HG03378 (cell line): ENCODE data around the gene RALGPS1.

Experiments used
- ATAC-seq: cut with Tn5 transposase; IDR thresholded peaks from one replicate; pipeline ENCODE4 v1.9.1; 2021; ENCODE audit warnings: mild to moderate bottlenecking, moderate library complexity; ENCODE audit not compliant: unreplicated experiment

Gene RALGPS1

GRCh38 chr9:126953041-126953809 lies 38.6 kb downstream of the RALGPS1 start:
- no peak for ATAC-seq

- no peak for ATAC-seq
Measured at GRCh38 chr9:126955811-126956210, 41.2 kb downstream of the RALGPS1 start.

DNA sequence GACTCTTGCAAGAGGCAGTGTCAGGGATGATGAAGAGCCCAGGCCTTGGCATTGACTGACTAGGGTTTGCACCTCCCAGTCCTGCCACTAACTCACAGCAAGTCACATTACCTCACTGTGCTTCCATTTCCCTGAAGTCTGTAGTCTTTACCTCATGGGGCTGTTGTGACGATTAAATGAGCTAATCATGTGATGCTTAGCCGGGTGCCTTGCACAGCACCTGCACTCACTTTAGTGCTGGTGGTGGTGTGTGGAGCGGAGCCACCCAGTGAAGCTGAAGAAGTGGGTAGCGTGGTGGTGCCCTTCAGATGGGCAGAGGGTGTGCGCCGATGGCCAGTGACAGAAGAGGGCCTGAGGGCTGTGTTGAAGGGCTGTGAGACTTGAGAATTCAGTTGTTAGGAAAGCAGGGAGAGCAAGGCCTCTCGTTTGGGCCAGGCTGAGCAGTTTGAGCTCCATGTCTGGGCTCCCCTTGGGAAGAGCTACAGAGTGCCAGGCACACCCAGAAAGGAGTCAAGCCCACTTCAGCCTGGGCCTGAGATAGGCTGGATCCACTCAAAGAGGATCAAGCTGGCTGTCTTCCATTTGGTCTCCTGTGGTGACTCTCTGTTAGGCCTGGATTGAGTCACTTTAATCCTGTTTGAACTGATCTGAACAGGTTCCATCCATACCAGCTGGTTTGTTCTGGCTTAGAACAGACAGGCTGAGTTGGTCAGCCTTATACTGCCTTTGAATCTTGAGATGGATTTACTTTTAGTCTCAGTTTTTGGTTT lies 42.5 kb downstream of the RALGPS1 start:
- no peak for ATAC-seq

- ATAC-seq = no peak
Measured at GRCh38 chr9:126957687-126958053, 43.1 kb downstream of the RALGPS1 start.

- ATAC-seq = no peak
Measured at GRCh38 chr9:126959336-126959735, 44.8 kb downstream of the RALGPS1 start.

- no peak for ATAC-seq
Measured at GRCh38 chr9:126959917-126960316, 45.3 kb downstream of the RALGPS1 start.

- ATAC-seq = no peak
Measured at GRCh38 chr9:126962336-126962735, 47.8 kb downstream of the RALGPS1 start.

- ATAC-seq = no peak
Measured at GRCh38 chr9:126965077-126965476, 50.5 kb downstream of the RALGPS1 start.

DNA sequence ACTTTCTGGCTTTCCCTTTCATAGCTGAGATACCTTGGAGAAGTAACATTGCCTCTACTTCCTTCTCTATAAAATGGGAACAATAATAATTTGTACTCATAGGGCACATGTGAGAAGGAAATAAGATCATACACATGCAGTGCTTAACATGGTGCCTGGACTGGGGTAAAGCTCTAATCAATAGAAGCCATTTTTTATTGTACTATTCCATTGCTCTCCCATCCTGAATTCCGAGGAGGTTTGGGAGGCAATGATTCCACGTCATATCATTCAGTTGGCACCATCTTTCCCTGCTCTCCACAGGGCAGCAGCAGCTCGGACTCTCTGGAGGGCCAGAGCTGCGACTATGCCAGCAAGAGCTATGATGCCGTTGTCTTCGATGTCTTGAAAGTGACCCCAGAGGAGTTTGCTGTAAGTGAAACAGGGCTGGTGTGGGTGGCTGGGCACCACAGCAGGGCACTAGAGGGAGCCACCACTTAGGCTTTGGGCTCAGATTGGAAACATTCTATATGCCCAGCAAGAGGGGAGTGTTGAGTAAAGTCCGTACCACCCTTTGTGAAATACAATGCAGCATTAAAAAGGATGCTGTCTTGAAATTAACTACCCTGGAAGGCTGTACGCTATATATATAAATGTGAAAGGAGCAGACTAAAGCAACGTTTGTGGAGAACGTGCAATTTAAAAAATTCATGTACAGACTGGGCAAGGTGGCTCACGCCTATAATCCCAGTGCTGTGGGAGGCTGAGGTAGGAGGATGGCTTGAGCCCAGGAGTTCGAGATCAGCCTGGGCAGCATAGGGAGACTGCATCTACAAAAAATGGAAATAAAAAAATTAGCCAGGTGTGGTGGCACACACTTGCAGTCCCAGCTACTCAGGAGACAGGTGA lies 51.2 kb downstream of the RALGPS1 start:
- no peak for ATAC-seq

DNA sequence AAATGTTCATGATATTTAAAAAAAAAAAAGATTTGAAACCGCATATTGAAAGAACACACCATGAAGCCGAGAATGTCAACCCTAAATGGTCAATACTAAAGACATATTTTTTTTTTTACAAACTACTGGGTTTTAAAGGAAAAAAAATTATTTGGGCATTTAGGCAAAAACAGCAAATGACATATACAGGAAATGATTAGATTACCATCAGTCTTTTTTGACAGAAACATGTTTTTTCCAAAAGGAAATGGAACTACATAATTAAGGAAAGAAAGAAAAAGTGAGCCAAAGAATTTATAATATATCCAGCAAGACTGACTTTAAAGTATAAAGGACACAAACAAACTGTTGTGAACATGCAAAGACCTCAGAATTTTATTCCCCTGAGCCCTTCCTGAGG lies 56.7 kb downstream of the RALGPS1 start:
- ATAC-seq = no peak

DNA sequence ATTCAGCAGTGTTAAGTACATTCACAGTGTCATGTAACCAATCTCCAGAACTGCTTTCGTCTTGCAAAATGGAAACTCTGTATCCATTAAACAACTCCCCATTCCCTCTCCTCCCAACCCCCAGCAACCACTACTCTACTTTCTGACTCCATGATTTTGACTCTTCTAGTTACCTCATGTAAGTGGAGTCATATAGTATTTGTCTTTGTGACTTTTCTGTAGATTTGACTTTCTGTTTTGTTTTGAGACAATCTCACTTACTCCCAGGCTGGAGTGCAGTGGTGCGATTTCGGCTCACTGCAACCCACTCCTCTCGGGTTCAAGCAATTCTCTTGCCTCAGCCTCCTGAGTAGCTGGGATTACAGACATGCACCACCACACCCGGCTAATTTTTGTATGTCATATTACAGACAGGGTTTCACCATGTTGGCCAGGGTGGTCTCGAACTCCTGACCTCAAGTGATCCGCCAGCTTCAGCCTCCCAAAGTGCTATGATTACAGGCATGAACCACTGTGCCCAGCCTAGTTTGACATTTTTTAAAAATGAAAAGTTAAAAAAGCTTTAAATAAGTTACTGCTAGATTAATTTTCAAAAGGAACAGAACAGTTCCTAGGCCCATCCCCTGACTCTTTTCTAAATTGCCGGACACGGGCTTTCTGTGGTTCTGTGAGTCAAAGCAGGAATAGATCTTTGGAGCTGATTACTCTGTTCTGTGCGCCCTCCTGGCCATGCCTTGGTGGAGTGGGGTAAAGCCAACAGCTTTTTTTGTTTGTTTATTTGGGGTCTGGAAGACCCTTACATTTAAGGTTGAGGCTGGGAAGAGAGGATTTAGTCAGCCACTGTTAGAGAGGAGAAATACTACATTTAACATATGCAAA lies 59.3 kb downstream of the RALGPS1 start:
- no peak for ATAC-seq

DNA sequence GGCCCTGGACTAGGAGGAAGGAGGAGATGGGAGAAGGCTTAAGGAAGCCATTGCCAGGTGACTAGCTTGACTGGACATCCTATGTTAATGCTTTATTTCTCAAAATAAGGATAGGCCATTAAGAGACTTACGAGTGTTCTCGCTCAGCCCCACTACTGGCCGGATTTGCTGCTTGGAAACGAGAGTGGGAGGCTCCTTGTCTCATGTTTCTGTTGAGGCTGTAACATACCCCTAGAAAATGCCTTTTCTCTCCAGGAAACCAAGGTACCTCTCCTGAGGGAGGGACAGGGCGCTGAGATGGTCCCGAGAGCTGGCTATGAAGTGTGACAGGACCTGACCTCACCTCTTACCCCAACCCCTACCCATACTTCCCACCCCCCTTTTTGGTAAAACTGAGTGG lies 60.0 kb downstream of the RALGPS1 start:
- ATAC-seq = no peak

GRCh38 chr9:126975327-126976220 lies 61.0 kb downstream of the RALGPS1 start:
- no peak for ATAC-seq

DNA sequence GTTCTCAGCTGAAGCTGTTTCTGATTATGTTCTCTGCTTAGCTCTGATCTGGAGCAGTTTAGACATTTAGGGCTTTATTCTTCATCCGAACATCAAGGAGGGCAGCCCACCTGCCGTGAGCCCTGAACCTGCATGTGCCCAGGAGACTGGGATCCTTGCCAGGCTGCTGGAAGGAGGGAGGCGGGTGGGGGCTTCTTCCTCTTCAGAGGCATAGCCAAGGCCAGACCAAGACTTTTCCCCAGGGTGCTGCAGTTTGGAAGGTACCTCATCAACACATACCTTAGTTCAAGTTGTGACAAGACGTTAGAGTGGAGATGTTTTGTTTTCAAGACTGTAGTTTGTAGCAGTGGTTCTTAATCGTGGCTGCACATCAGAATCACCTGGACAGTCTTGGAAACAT lies 64.9 kb downstream of the RALGPS1 start:
- ATAC-seq = no peak

GRCh38 chr9:126980231-126980630 lies 65.6 kb downstream of the RALGPS1 start:
- no peak for ATAC-seq

- ATAC-seq = no peak
Measured at GRCh38 chr9:126981218-126981617, 66.6 kb downstream of the RALGPS1 start.

GRCh38 chr9:126982215-126983002 lies 67.8 kb downstream of the RALGPS1 start:
- ATAC-seq = no peak

- no peak for ATAC-seq
Measured at GRCh38 chr9:126983767-126984166, 69.2 kb downstream of the RALGPS1 start.

DNA sequence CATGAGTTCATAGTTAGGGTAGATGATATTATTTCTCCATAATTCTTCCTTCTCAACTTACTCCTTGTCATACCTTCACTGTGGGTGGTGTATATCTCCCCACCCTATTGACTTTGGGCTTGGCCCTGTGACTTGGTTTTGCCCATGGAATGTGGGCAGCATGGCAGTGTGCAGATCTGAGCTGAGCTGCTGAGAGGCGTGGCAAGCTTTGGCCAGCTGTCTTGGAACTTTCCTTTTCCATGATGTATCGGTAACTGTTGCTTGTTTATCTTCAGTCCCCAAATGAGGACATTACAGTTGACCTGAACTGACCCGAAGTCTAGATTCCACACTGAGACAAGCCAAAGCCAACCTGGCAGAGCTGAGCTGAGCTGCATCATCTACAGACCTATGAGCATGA lies 70.4 kb downstream of the RALGPS1 start:
- no peak for ATAC-seq
